NCI-H345 treated with DMSO at 0.1 percent for 48 hours (cell line): ENCODE measurements around the gene ANKUB1.
"Not testable (repeated sequence)": the region's sequence is repeated elsewhere in the genome, so short reads cannot be mapped to it uniquely, and the experiment has no call there.

Source experiments
- DNase-seq: peaks from one replicate; lab custom pipeline; 2025; ENCODE audit not compliant: unreplicated experiment; lab: John Stamatoyannopoulos, UW

The ANKUB1 gene

GRCh38 chr3:149792452-149793270 lies at the start of gene ANKUB1:
ANKUB1 (minus strand) TSS chr3:149792554; CDS start chr3:149792366, 188 bp downstream.
- DNase-seq, result peak; percentile 93

- no peak for DNase-seq
Measured at GRCh38 chr3:149839896-149840295, 47.5 kb upstream of the ANKUB1 start.

GRCh38 chr3:149839469-149839868 lies 47.1 kb upstream of the ANKUB1 start:
- DNase-seq, result not testable (repeated sequence)

- DNase-seq, result not testable (repeated sequence)
Measured at GRCh38 chr3:149838491-149838890, 46.1 kb upstream of the ANKUB1 start.

GRCh38 chr3:149833241-149833640 lies 40.9 kb upstream of the ANKUB1 start:
- no peak for DNase-seq

- DNase-seq, result no peak
Measured at GRCh38 chr3:149832086-149832485, 39.7 kb upstream of the ANKUB1 start.

GRCh38 chr3:149831321-149831720 lies 39.0 kb upstream of the ANKUB1 start:
- no peak for DNase-seq

- no peak for DNase-seq
Measured at GRCh38 chr3:149830902-149831301, 38.5 kb upstream of the ANKUB1 start.

GRCh38 chr3:149829631-149830030 lies 37.3 kb upstream of the ANKUB1 start:
- DNase-seq, result not testable (repeated sequence)

- DNase-seq, result no peak
Measured at GRCh38 chr3:149828390-149828789, 36.0 kb upstream of the ANKUB1 start.

GRCh38 chr3:149826636-149827035 lies 34.3 kb upstream of the ANKUB1 start:
- DNase-seq, result no peak

- no peak for DNase-seq
Measured at GRCh38 chr3:149820183-149820582, 27.8 kb upstream of the ANKUB1 start.

GRCh38 chr3:149819432-149819831 lies 27.1 kb upstream of the ANKUB1 start:
- no peak for DNase-seq

GRCh38 chr3:149816986-149817385 lies 24.6 kb upstream of the ANKUB1 start:
- DNase-seq, result no peak

GRCh38 chr3:149816311-149816710 lies 24.0 kb upstream of the ANKUB1 start:
- DNase-seq, result no peak

GRCh38 chr3:149815728-149816127 lies 23.4 kb upstream of the ANKUB1 start:
- DNase-seq, result no peak

- DNase-seq, result no peak
Measured at GRCh38 chr3:149815321-149815720, 23.0 kb upstream of the ANKUB1 start.

GRCh38 chr3:149813367-149814281 lies 21.3 kb upstream of the ANKUB1 start:
- no peak for DNase-seq

- DNase-seq, result peak; percentile 75
Measured at GRCh38 chr3:149812606-149813366, 20.4 kb upstream of the ANKUB1 start, which contains the start of gene RNF13. RNF13 (plus strand) TSS chr3:149813215; CDS start chr3:149846027, 32,812 bp downstream.

- DNase-seq, result no peak
Measured at GRCh38 chr3:149812165-149812605, 19.8 kb upstream of the ANKUB1 start.

- DNase-seq, result no peak
Measured at GRCh38 chr3:149810846-149811245, 18.5 kb upstream of the ANKUB1 start.
